HG03378 (cell line): Measurements from ENCODE around the gene DLGAP3.

Experiments
- ATAC-seq: cut with Tn5 transposase; IDR thresholded peaks from one replicate; pipeline ENCODE4 v1.9.1; 2021; ENCODE audit warnings: mild to moderate bottlenecking, moderate library complexity; ENCODE audit not compliant: unreplicated experiment

DLGAP3 gene

GRCh38 chr1:34868230-34869049, 61.0 kb downstream of the DLGAP3 start:
- ATAC-seq, result no peak

- ATAC-seq, result no peak
Observed at GRCh38 chr1:34867415-34867814, 62.0 kb downstream of the DLGAP3 start.

- ATAC-seq, result no peak
Observed at GRCh38 chr1:34866762-34867109, 62.7 kb downstream of the DLGAP3 start.

GRCh38 chr1:34865981-34866761, 63.3 kb downstream of the DLGAP3 start:
- ATAC-seq, result peak; percentile 50

- ATAC-seq, result no peak
Observed at GRCh38 chr1:34865573-34865972, 63.9 kb downstream of the DLGAP3 start.

DNA sequence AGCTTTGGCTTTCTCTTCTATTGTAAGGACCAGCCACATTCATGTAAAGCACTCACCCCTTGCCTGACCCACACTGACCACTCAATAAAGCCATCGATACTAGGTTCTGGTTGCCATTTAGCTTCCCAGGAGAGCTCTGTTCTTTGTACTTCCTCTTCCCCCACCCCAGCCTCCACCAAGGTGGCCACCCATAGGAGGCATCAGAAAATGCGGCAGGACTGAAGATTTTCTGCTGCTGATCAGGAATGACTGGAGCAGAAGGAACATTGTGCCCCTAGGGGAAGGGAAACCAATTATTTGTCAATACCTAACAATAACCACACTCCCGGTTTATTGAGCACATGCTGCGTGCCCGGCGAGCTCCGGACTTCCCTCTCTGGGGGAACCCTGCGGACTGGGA, 64.7 kb downstream of the DLGAP3 start:
- no peak for ATAC-seq

GRCh38 chr1:34863501-34863900, 65.9 kb downstream of the DLGAP3 start:
- no peak for ATAC-seq

DNA sequence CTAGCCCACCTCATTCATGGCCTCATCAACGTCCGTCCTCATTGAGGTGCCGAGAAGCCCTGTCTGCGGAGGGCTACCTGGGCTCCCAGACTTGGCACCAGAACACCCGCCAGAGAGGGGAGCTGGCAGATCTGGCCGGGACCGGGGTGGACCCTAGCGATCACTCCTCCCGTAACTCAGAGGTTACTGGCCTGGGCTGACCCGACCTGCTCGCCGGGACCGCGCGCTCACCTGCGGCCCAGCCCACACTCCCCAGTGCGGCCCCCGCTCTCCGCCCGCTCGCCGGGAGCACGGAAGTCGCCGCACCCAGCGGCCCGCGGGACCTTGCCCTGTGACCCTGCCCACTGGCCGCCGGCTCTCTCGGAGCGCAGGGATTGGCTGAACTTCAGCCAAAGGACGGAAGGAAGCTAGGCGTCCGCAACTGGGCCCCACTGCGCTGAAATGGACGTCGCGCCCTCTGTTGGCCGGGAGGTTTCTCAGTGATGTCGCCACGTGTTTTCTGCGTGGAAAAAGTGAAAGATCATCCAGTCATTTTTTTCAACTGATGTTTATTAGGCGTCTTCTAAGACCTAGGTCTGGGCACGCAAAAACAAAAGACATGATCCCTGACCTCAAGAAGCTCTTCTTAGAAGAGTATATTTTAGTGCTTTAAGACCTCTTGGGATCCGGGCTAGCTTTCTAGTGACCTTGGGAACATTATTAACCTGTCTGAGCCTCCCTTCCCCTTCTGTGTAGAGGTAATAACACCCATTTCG, 69.8 kb downstream of the DLGAP3 start, which contains the start of gene SMIM12:
TSS of gene SMIM12 (minus strand) at position 304 of the 755 bp plus-strand sequence. CDS start 3,772 bp downstream, outside the sequence.
- peak; percentile 82 for ATAC-seq

DNA sequence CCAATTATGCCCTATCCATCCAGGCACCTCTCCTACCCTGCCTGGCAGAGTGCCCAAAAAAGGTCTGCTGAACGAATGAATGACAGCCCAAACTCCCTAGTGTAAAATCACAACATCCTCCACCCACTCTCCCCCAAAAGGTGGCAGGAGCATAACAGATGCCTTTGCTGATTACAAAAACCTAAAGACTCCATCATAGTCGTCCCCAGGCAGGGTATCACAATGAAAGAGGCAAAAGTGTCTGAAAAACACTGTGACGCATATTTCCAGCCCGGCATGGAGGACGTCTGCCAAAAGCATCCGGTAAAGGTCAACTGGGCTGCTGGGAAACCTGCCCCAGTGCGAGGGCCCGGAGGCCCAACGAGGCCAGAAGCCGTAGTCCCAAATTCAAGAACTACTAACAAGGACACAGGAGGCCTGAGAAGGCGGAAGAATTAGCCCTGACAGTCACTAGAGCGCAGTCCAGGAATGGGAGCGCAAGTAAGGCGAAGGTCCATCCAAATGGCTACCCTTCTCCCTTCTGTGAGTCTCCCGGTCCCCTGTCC, 70.5 kb downstream of the DLGAP3 start:
- ATAC-seq, result peak; percentile 13

- no peak for ATAC-seq
Observed at GRCh38 chr1:34856697-34857096, 72.8 kb downstream of the DLGAP3 start.

GRCh38 chr1:34852677-34853217, 76.7 kb downstream of the DLGAP3 start:
- ATAC-seq, result peak; percentile 87

DNA sequence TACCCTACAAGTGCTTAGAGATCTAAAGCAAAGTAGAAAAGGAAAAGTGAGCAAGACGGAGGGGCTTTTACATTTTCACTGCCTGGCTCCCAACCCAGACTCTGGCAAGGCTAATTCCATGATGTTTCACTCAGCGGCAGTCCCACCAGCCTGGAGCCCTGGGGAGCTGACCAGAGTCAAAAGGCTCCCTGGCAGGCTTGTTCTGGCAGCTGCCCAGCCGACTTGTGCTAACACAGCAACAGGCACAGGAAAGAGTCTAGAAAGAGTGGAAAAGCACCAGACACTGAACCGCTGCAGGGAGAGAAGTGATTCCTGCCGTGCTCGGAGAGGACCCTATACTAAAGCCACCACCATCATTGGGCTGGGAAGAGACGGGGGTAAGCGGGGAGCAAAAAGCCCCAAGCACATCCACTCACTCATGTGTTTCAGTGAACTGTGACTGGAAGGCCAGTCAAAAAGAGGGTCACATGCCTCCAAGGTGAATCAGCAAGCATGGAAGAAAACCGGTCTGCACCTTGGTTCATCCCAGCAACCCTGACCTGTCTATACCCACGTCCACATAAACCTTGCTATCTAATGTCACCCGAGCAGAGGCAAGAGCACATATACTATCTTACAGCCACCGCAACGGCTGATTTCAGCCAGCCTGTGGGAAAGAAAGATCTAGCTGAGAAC, 77.9 kb downstream of the DLGAP3 start:
- no peak for ATAC-seq

GRCh38 chr1:34850382-34850781, 79.1 kb downstream of the DLGAP3 start:
- ATAC-seq, result no peak

- no peak for ATAC-seq
Observed at GRCh38 chr1:34847094-34847493, 82.4 kb downstream of the DLGAP3 start.

DNA sequence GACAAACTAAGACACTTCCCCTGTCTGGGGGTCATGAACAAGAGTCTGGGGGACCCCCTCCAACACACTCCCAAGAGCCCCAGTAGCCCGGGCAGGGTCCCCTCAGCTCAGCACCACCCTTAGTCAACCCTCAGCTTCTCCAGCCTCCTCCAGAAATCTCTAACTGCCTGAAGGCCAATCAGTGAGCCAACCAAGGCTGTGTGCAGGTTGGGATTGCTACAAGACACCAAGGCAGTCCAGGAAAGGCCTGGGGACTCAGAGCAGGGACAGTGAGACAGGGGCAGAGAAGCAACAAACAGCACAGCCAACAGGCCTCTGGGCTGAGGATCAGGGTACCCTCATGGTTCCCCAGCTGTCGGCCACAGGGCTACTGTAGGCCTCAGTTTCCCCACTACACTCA, 83.2 kb downstream of the DLGAP3 start:
- ATAC-seq, result no peak

DNA sequence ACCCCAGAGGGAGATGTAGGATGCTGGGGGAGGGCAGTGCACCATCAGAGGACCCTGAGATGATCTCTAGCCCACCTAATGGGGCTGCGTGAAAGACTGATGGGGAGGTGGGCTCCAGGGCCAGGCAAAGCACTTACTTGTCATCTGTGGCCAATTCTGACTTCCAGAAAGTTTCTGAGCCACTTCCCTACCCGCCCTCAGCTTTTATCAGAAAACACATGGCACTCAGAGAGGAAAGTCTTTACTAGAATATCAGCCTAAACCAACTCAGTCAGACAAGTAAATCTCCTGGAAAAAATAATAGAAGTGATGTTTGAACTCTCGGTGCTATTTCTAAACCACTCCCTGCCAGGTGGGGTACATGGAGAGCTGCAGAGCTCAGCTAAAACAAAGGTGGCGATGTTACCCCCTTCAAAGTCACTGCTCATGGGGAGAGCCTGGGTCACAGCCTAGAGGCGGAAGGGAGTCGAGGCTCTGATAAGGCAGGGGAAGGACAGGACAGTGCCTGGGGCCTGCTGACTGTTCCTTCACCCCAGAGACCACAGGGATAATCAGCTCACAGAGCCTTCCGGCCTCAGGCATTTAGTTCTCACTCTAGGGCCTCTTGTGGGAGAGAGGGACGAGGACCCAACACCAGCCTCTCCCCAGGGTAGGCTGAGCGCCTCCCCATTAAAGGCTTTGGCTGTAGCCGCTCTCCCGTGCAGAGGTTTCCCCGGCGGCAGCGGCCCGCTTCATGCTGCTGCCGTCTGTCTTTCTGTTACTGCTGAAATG, 84.1 kb downstream of the DLGAP3 start:
- ATAC-seq, result no peak

DNA sequence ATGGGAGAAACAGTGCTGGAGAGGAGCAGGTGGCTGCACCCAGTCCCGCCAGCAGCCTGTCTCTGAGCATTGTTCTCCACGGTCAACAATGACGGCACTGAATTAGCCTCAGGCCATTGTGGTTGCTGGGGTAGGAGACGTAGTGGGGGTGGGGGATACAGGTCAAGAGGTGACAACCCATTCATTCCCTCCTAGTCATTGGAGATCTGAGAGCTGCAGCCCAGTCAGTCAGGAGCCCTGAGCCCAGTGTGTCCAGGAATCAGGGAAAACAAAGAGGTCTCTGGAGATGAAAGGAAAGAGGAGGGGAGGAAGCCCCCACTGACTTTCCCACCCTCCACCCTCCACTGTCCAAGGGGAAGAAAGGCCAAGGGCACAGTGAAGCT, 85.2 kb downstream of the DLGAP3 start:
- ATAC-seq, result no peak

DNA sequence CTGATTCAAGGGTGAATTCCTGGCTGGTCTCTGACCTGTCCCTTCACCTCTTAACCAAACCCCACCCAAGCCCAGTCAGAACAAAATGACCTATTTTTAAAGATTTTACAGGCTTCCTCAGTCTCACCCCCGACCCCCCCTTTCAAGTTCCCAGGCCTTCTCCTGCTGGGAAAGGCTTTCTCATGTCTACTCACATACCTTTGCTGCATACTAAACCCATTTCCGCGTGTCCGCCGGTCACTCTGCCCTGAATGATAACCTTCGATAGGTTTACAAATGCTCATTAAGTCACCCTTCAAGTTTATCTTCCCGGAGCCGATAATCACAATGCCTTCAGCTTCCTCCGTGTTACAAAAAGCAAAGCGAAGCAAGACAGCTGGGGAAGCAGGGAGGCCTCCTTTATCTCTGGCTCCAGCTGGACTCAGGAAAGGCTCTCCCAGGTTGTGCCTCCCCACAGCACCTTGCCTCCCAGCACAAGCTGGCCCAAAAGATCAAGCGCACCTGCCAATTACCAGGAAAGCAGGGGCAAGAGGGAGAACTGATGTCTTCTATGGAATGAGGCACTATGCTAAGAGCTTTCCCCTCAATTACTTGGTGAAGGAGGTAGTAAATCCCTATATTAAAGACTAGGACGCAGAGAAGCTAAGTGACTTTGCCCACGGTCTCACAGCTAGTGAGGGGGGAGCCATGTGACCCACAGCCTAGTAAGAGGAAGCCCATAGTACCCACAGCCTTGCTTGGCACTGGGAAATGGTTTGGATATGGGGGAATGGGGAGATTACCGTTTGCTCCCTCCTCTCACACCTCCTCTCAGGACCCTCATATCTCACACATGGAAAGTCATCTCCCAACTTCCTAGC, 85.8 kb downstream of the DLGAP3 start:
- ATAC-seq, result no peak

DNA sequence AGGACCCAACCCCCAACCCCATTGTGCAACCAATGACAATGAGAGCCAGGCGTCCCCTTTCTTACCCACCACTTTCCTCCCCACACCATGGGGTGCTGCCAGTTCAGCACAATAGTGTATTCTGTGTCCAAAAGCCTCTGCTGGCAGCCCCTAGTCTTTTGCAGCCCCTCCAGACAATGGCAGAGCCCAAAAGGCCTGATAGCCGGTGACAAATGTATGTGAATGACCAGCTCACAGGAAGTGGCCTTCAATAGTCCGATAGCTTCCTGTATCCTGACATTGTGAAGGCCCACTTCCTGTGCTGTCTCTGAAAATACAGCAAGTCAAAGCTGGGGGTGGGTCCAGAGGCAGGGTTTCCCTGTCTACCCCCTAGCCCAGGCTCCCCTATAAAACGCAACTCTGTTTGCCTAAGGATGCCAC, 86.5 kb downstream of the DLGAP3 start:
- no peak for ATAC-seq
